Left ventricle myocardium inferior (tissue), 1 donor: ENCODE data around the gene FUT2. TPM values are rescaled to one million over a fixed set of nuclear protein-coding genes. Genes with fewer than 3 reads are reported as not detected.
"Not testable (repeated sequence)": the region's sequence is repeated elsewhere in the genome, so short reads cannot be mapped to it uniquely, and the experiment has no call there.

ENCODE experiments used
- DNase-seq: peaks from one replicate; pipeline ENCODE4 v3.0.0-alpha.2; 2020
- H3K27ac ChIP-seq: fragments of 200-600 bp; replicated peaks from 2 replicates; pipeline ENCODE4 v1.8.0; 2021
- H3K27me3 ChIP-seq: fragments of 200-600 bp; 2 replicates; pipeline ENCODE4 v1.8.0; 2021; ENCODE audit warnings: low read depth
- H3K36me3 ChIP-seq: fragments of 200-600 bp; 2 replicates; pipeline ENCODE4 v1.8.0; 2021
- H3K4me1 ChIP-seq: fragments of 200-600 bp; 2 replicates; pipeline ENCODE4 v1.8.0; 2021
- H3K4me3 ChIP-seq: fragments of 200-600 bp; 2 replicates; pipeline ENCODE4 v1.8.0; 2021; ENCODE audit warnings: mild to moderate bottlenecking, moderate library complexity
- H3K9me3 ChIP-seq: fragments of 200-600 bp; replicated peaks from 2 replicates; pipeline ENCODE4 v1.8.0; 2021
- CTCF ChIP-seq: fragments of 200-600 bp; IDR thresholded peaks from 2 replicates; pipeline ENCODE4 v1.8.0; 2021; ENCODE audit warnings: antibody characterized with exemption, mild to moderate bottlenecking, borderline replicate concordance
- intact Hi-C: fragments of 100-400 bp; cut with micrococcal nuclease; formaldehyde crosslinking; loops from one replicate; pipeline ENCODE4 v1.11.0; 2022
- total RNA-seq: library from RNA; stranded (reverse); fragmentation: NEBNext Ultra II Directional; extraction: Animal tissue kit (Norgen Biotek cat#: 25700); gene quantifications from one replicate; pipeline ENCODE4 v1.2.1, GENCODE V29; 2021
- donor health status: DM: no; HTN: yes; CAD: no; lungs with severe emphysema.

FUT2 gene
- total RNA-seq, 1 donor from 2014 or later, result not detected

DNA sequence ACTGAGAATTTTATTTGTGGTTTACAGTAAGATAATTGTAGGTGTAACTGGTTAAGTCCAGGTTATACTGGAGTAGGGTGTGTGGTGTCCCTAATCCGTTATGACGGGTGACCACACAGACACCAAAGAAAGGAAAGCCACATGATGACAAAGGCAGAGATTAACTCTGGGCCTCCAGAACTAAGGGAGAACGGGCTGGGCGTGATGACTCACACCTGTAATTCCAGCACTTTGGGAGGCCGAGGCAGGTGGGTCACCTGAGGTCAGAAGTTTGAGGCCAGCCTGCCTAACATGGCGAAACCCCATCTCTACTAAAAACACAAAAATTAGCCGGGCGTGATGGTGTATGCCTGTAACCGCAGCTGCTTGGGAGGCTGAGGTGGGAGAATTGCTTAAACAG is 10.2 kb upstream of the FUT2 start:
- H3K27me3 ChIP-seq, result no peaks in the 10 kb centered on the region
- no peaks in the 10 kb centered on the region for H3K4me1 ChIP-seq
- H3K36me3 ChIP-seq, result no peaks in the 10 kb centered on the region
- H3K27ac ChIP-seq, result no peak overlapping the region
- H3K9me3 ChIP-seq, result no peaks in the 10 kb centered on the region
- no peak for DNase-seq
- H3K4me3 ChIP-seq, result no peak overlapping the region
- intact Hi-C loops, result no loop called here
- TF ChIP-seq CTCF, result no peak

GRCh38 chr19:48686088-48686487 is 9.7 kb upstream of the FUT2 start:
- no peak overlapping the region for H3K4me3 ChIP-seq
- no peaks in the 10 kb centered on the region for H3K9me3 ChIP-seq
- no peak overlapping the region for H3K27ac ChIP-seq
- intact Hi-C loops, result no loop called here
- no peaks in the 10 kb centered on the region for H3K36me3 ChIP-seq
- H3K4me1 ChIP-seq, result no peaks in the 10 kb centered on the region
- no peak for TF ChIP-seq CTCF
- no peaks in the 10 kb centered on the region for H3K27me3 ChIP-seq
- DNase-seq, result no peak

GRCh38 chr19:48686637-48687036 is 9.1 kb upstream of the FUT2 start:
- H3K36me3 ChIP-seq, H3K27ac ChIP-seq, DNase-seq, H3K4me3 ChIP-seq, intact Hi-C loops, H3K27me3 ChIP-seq, H3K4me1 ChIP-seq, H3K9me3 ChIP-seq: not testable (repeated sequence)

- no peak overlapping the region for H3K4me3 ChIP-seq
- H3K27me3 ChIP-seq, result no peaks in the 10 kb centered on the region
- no peak for DNase-seq
- H3K36me3 ChIP-seq, result no peaks in the 10 kb centered on the region
- no peaks in the 10 kb centered on the region for H3K4me1 ChIP-seq
- no peak for TF ChIP-seq CTCF
- no peaks in the 10 kb centered on the region for H3K9me3 ChIP-seq
- no peak overlapping the region for H3K27ac ChIP-seq
- intact Hi-C loops, result no loop called here
Observed at GRCh38 chr19:48687776-48688175, 8.0 kb upstream of the FUT2 start.

DNA sequence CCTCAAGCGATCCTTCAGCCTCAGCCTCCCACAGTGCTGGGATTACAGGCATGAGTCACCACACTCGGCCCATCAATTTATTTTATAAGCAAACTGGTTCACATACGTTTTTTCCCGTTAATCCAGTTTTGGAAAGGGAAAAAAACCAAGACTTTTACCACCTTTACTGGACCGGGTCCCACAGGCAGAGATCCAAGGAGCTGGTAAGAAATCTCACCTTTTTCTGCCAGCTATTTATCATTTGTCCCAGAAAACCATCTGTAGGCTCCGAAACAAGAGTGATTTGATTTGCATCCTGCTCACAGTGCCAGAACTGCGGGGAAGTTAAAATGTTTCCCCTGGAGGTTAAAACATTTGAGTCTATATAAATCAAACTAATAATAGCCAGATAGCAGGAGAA is 6.3 kb upstream of the FUT2 start:
- H3K9me3 ChIP-seq, result no peaks in the 10 kb centered on the region
- H3K27ac ChIP-seq, result no peak overlapping the region
- TF ChIP-seq CTCF, result no peak

DNA sequence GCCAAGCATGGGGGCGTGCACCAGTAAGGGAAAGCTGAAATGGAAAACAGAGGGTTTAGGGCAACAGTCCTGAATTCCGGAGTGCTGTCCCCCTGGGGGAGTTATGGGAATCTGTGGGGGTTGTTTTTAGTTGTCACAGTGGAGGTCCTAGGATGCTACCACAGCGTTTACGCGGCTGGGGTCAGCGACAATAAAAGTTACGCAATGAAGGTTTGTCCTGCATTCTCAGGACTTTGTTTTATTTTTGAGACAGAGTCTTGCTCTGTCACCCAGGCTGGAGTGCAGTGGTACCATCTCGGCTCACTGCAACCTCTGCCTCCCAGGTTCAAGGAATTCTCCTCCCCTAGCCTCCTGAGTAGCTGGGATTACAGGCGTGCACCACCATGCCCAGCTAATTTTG is 2.1 kb upstream of the FUT2 start:
- DNase-seq, H3K9me3 ChIP-seq, H3K27ac ChIP-seq, intact Hi-C loops, H3K36me3 ChIP-seq, H3K4me3 ChIP-seq: not testable (repeated sequence)
- Histone ChIP-seq H3K4me1 (peaks cover 15% of the 10 kb centered on the region), H3K27me3 (peaks cover 26% of the 10 kb centered on the region)

More for the DNA sequence above, 6.3 kb upstream of the FUT2 start:
- H3K27me3 ChIP-seq, result no peaks in the 10 kb centered on the region
- intact Hi-C loops, result no loop called here
- H3K36me3 ChIP-seq, result no peaks in the 10 kb centered on the region
- no peak for DNase-seq
- no peaks in the 10 kb centered on the region for H3K4me1 ChIP-seq
- no peak overlapping the region for H3K4me3 ChIP-seq
